Endothelial cell of umbilical vein (primary cell): ENCODE results near the gene NQO2. TPM values are rescaled to one million over a fixed set of nuclear protein-coding genes. Genes with fewer than 3 reads are reported as not detected.

ENCODE experiments used
- BruUV-seq: library from RNA; stranded (reverse); fragments of 400-500 nt; replicated peaks from 2 replicates; lab custom pipeline; 2021; lab: Mats Ljungman, UMichigan
- CTCF ChIA-PET: fragments of 300-600, 350-600 bp; sonication (Branson Sonifier 250); formaldehyde crosslinking; loops from one replicate; lab custom pipeline; 2021; ENCODE audit warnings: antibody characterized with exemption, inconsistent platforms; lab: Charles Lee
- POLR2A ChIA-PET: fragments of 300-600, 350-600 bp; sonication (Branson Sonifier 250); formaldehyde crosslinking; loops from one replicate; lab custom pipeline; 2021; ENCODE audit warnings: antibody characterized with exemption, inconsistent platforms; lab: Charles Lee
- DNase-seq: peaks from one replicate; pipeline ENCODE4 v3.0.0-alpha.2; 2011; ENCODE audit warnings: low read depth, low spot score
- FAIRE-seq: peaks from 2 replicates; lab custom pipeline; 2011; peaks lifted over from hg19 to GRCh38; lab: Jason Lieb, UNC
- H2AFZ ChIP-seq: 2 replicates; pipeline ENCODE4 v1.6.0; 2012; ENCODE audit warnings: low read depth, low read length, control low read depth, inconsistent platforms
- H3K27ac ChIP-seq: 2 replicates; pipeline ENCODE4 v1.5.1; 2011; ENCODE audit warnings: low read depth, mild to moderate bottlenecking, control low read depth, low read length, moderate library complexity; ENCODE audit not compliant: insufficient read depth
- H3K27me3 ChIP-seq, 2 experiments: 2 replicates each; pipeline versions ENCODE4 v1.6.0 to v1.6.1; 2011; ENCODE audit warnings: low read length in 2 of 2, mixed read lengths in 1 of 2; ENCODE audit not compliant: control insufficient read depth in 2 of 2, insufficient read depth in 2 of 2
- H3K36me3 ChIP-seq, 2 experiments: 2 replicates in 1 of 2; 3 replicates in 1 of 2; pipeline ENCODE4 v1.5.1; 2011; ENCODE audit warnings: low read length in 2 of 2, mild to moderate bottlenecking in 1 of 2, moderate library complexity in 1 of 2; ENCODE audit not compliant: control insufficient read depth in 2 of 2, insufficient read depth in 2 of 2; ENCODE audit errors: extremely low read depth in 1 of 2
- H3K4me1 ChIP-seq: 3 replicates; pipeline ENCODE4 v1.5.1; 2011; ENCODE audit warnings: mild to moderate bottlenecking, low read length; ENCODE audit not compliant: control insufficient read depth, insufficient read depth; ENCODE audit errors: extremely low read depth
- H3K4me2 ChIP-seq: 2 replicates; pipeline ENCODE4 v1.6.1; 2011; ENCODE audit warnings: low read length, control low read depth, mixed read lengths; ENCODE audit not compliant: insufficient read depth
- H3K4me3 ChIP-seq, 3 experiments: fragments of 200-600 bp in 1 of 3; sonication (generic), shearing (Covaris generic) in 1 of 3; replicated peaks in 1 of 3; 2 replicates each; pipeline ENCODE4 v1.5.1; 2011 to 2016; ENCODE audit warnings: control low read depth in 3 of 3, low read length in 3 of 3, mild to moderate bottlenecking in 2 of 3, inconsistent platforms in 1 of 3, low read depth in 1 of 3, moderate library complexity in 1 of 3; ENCODE audit not compliant: insufficient read depth in 1 of 3
- H3K79me2 ChIP-seq: 2 replicates; pipeline ENCODE4 v1.6.0; 2012; ENCODE audit warnings: low read length, inconsistent platforms; ENCODE audit not compliant: control insufficient read depth, insufficient read depth
- H3K9ac ChIP-seq: replicated peaks from 2 replicates; pipeline ENCODE3; 2011; ENCODE audit warnings: low read length, control low read depth; ENCODE audit not compliant: insufficient read depth; ENCODE audit errors: extremely low read depth
- H3K9me1 ChIP-seq: replicated peaks from 3 replicates; pipeline ENCODE4 v1.6.0; 2011; ENCODE audit warnings: mild to moderate bottlenecking, low read length; ENCODE audit not compliant: control insufficient read depth, insufficient read depth; ENCODE audit errors: extremely low read depth
- H3K9me3 ChIP-seq: replicated peaks from 2 replicates; pipeline ENCODE4 v1.5.1; 2012; ENCODE audit warnings: low read length, inconsistent platforms; ENCODE audit not compliant: control insufficient read depth, insufficient read depth
- H4K20me1 ChIP-seq: replicated peaks from 2 replicates; pipeline ENCODE3; 2011; ENCODE audit warnings: mild to moderate bottlenecking, low read length; ENCODE audit not compliant: control insufficient read depth, insufficient read depth; ENCODE audit errors: extremely low read depth
- CTCF ChIP-seq, 2 donors: IDR thresholded peaks; 1 replicate in 1 of 2; 2 replicates in 1 of 2; pipeline ENCODE4 v1.5.1; 2011; ENCODE audit warnings: low read length in 2 of 2, mild to moderate bottlenecking in 2 of 2, moderate library complexity in 2 of 2, control low read depth in 1 of 2, inconsistent platforms in 1 of 2, low read depth in 1 of 2; ENCODE audit not compliant: insufficient read depth in 1 of 2; ENCODE audit errors: extremely low read depth in 1 of 2
- EZH2 ChIP-seq: IDR thresholded peaks from 2 replicates; pipeline ENCODE4 v1.6.1; 2012; ENCODE audit warnings: borderline replicate concordance, low read depth, mild to moderate bottlenecking, moderate library complexity, low read length, inconsistent platforms; ENCODE audit not compliant: severe bottlenecking
- FOS ChIP-seq: IDR thresholded peaks from 2 replicates; pipeline ENCODE4 v1.6.1; 2011; ENCODE audit warnings: mild to moderate bottlenecking, low read length, moderate library complexity, borderline replicate concordance; ENCODE audit not compliant: insufficient read depth
- GATA2 ChIP-seq: IDR thresholded peaks from 2 replicates; pipeline ENCODE4 v1.7.0; 2011; ENCODE audit warnings: low read depth, mild to moderate bottlenecking, moderate library complexity, mixed read lengths, low read length; ENCODE audit not compliant: insufficient read length, insufficient read depth
- JUN ChIP-seq: IDR thresholded peaks from 2 replicates; pipeline ENCODE4 v1.6.1; 2011; ENCODE audit warnings: borderline replicate concordance, low read depth; ENCODE audit not compliant: insufficient read length, insufficient read depth
- MAX ChIP-seq: IDR thresholded peaks from 2 replicates; pipeline ENCODE4 v1.6.1; 2011; ENCODE audit not compliant: insufficient read depth, insufficient read length
- MYC ChIP-seq: IDR thresholded peaks from one replicate; pipeline ENCODE4 v1.6.1; 2011; ENCODE audit warnings: mild to moderate bottlenecking, low read depth, low read length
- POLR2A ChIP-seq: IDR thresholded peaks from 2 replicates; pipeline ENCODE4 v1.6.1; 2012; ENCODE audit warnings: low read depth, mild to moderate bottlenecking, control low read depth, low read length
- POLR2AphosphoS5 ChIP-seq: IDR thresholded peaks from 2 replicates; pipeline ENCODE4 v1.6.1; 2012; ENCODE audit warnings: low read depth, mild to moderate bottlenecking, control low read depth, low read length, moderate library complexity; ENCODE audit not compliant: insufficient read depth
- dilution Hi-C: fragments of 300-500 bp; cut with MboI; formaldehyde crosslinking; loops from one replicate; pipeline ENCODE4 v1.15.0; 2019; ENCODE audit warnings: low sequenced_read_pairs; ENCODE audit not compliant: extremely low pct_ligation_motif_present
- intact Hi-C: fragments of 100-400 bp; cut with micrococcal nuclease; formaldehyde crosslinking; loops from one replicate; pipeline ENCODE4 v1.10.0; 2022
- polyA plus RNA-seq, 4 experiments: library from polyadenylated mRNA; depleted of rRNA in 3 of 4; stranded (reverse) in 3 of 4; unstranded in 1 of 4; fragments of >200 nt; gene quantifications; 2 replicates each; pipeline versions ENCODE4 v1.2.1 to v1.2.3, GENCODE V29; 2011 to 2012; ENCODE audit warnings: missing spikeins in 1 of 4
- total RNA-seq: library from RNA; stranded (reverse); gene quantifications from 2 replicates; pipeline ENCODE4 v1.2.3, GENCODE V29; 2021

Gene NQO2
- total and polyA plus RNA-seq, 2 donors (not counting 3 experiments of a cell fraction or from before 2014, with no cell fraction given) = 27.6 to 48.0 TPM

- H3K27me3 ChIP-seq = no peaks in the 10 kb centered on the region
- dilution Hi-C loops = no loop called here
- no peaks in the 10 kb centered on the region for H4K20me1 ChIP-seq
- CTCF ChIA-PET = interaction anchor here (1.6 to 2.0 kb wide), 2 partner anchors 10 to 171 kb away, joined by 4 to 13 read pairs; no protein-coding TSS in a partner anchor
- POLR2A ChIA-PET = no interaction called here
- no peak overlapping the region for H3K4me3 ChIP-seq
- H3K4me2 ChIP-seq = no peak overlapping the region
- no peaks in the 10 kb centered on the region for H3K9me3 ChIP-seq
- intact Hi-C loops = no loop called here
- TF ChIP-seq POLR2A (no peak), FOS (no peak), CTCF (IDR thresholded peaks at IDR 0.05; ENCODE audit: extremely low read depth in 1 of 2, insufficient read depth in 1 of 2, low read depth in 1 of 2, low read length in 2 of 2) (no peak), POLR2AphosphoS5 (no peak), MAX (no peak), MYC (no peak), EZH2 (no peak), GATA2 (no peak), JUN (no peak)
- H3K4me1 ChIP-seq = peaks cover 18% of the 10 kb centered on the region
- no peak overlapping the region for H2AFZ ChIP-seq
- H3K9ac ChIP-seq = no peak overlapping the region
- no peak overlapping the region for H3K27ac ChIP-seq
- no TSS peak for BruUV-seq
- peaks cover 29% of the 10 kb centered on the region for H3K79me2 ChIP-seq
- H3K9me1 ChIP-seq = no peaks in the 10 kb centered on the region
- peaks cover 0 to 11% of the 10 kb centered on the region in 2 experiments for H3K36me3 ChIP-seq
- no peak for FAIRE-seq
- DNase-seq = no peak
These were observed 37.1 kb upstream of the NQO2 start for GRCh38 chr6:2962636-2963035.
